Endodermal cell (in vitro differentiated cells): ENCODE data around the gene TTLL5. TPM values are rescaled to one million over a fixed set of nuclear protein-coding genes. Genes with fewer than 3 reads are reported as not detected.

Experiments used
- DNase-seq: peaks from one replicate; pipeline ENCODE4 v3.0.0-alpha.2; 2017
- H3K27ac ChIP-seq: 2 replicates; pipeline ENCODE4 v1.5.1; 2013; ENCODE audit warnings: mild to moderate bottlenecking, low read depth, low read length, moderate library complexity
- H3K27me3 ChIP-seq: 2 replicates; pipeline ENCODE4 v1.6.1; 2013; ENCODE audit warnings: mild to moderate bottlenecking, low read length, moderate library complexity; ENCODE audit not compliant: insufficient read depth, control insufficient read depth, poor library complexity, severe bottlenecking
- H3K36me3 ChIP-seq: 2 replicates; pipeline ENCODE4 v1.7.0; 2013; ENCODE audit warnings: mild to moderate bottlenecking, low read length, moderate library complexity; ENCODE audit not compliant: control insufficient read depth, insufficient read depth
- H3K4me1 ChIP-seq: one replicate; pipeline ENCODE4 v1.7.0; 2013; ENCODE audit warnings: low read length; ENCODE audit not compliant: control insufficient read depth, insufficient read depth
- H3K4me3 ChIP-seq: 2 replicates; pipeline ENCODE4 v1.5.1; 2013; ENCODE audit warnings: mild to moderate bottlenecking, low read length, moderate library complexity
- H3K9ac ChIP-seq: 2 replicates; pipeline ENCODE4 v1.6.1; 2013; ENCODE audit warnings: mild to moderate bottlenecking, low read length, moderate library complexity; ENCODE audit not compliant: poor library complexity, severe bottlenecking; ENCODE audit errors: extremely low read depth
- H3K9me3 ChIP-seq: 2 replicates; pipeline ENCODE4 v1.6.1; 2013; ENCODE audit warnings: mild to moderate bottlenecking, low read length, moderate library complexity; ENCODE audit not compliant: control insufficient read depth
- H3K27ac Mint-ChIP-seq: 2 replicates; pipeline ENCODE4 v1.8.0; 2020; ENCODE audit warnings: mixed read lengths
- H3K27me3 Mint-ChIP-seq: 2 replicates; pipeline ENCODE4 v1.8.0; 2021; ENCODE audit warnings: mild to moderate bottlenecking, mixed read lengths; ENCODE audit not compliant: insufficient read depth
- H3K36me3 Mint-ChIP-seq: 2 replicates; pipeline ENCODE4 v1.8.0; 2020; ENCODE audit warnings: low read depth, mixed read lengths
- H3K4me1 Mint-ChIP-seq: 2 replicates; pipeline ENCODE4 v1.8.0; 2020; ENCODE audit warnings: mixed read lengths
- H3K4me3 Mint-ChIP-seq: 2 replicates; pipeline ENCODE4 v1.8.0; 2020; ENCODE audit warnings: mild to moderate bottlenecking, moderate library complexity, mixed read lengths
- H3K9me3 Mint-ChIP-seq: 2 replicates; pipeline ENCODE4 v1.8.0; 2020; ENCODE audit warnings: mild to moderate bottlenecking, mixed read lengths
- CTCF ChIP-seq: fragments of 200-600 bp; sonication (generic); conservative IDR thresholded peaks from 2 replicates; pipeline ENCODE4 v1.5.0; 2021; ENCODE audit warnings: antibody characterized with exemption, mild to moderate bottlenecking
- WGBS, 2 experiments: methylation state at CpG; one replicate each; pipeline versions ENCODE4 v1.1.5 to v1.1.7; 2013; ENCODE audit warnings: missing lambda C conversion rate in 2 of 2, mixed read lengths in 1 of 2; ENCODE audit not compliant: insufficient coverage in 1 of 2, insufficient read length in 1 of 2; 5-methylcytosine and 5-hydroxymethylcytosine counted together
- total RNA-seq, 2 donors: library from RNA; stranded (reverse); fragmentation: NEBNext Ultra II Directional in 1 of 2; extraction: Animal tissue kit (Norgen Biotek cat#: 25700) in 1 of 2; gene quantifications; 2 replicates in 1 of 2; 3 replicates in 1 of 2; pipeline ENCODE4 v1.2.1, GENCODE V29; 2021

Gene TTLL5
- total RNA-seq, 2 donors from 2014 or later = 50.5 to 54.2 TPM

- H3K27ac Mint-ChIP-seq = no peak overlapping the region
- H3K4me3 ChIP-seq = no peak overlapping the region
- TF ChIP-seq CTCF = no peak
Observed at GRCh38 chr14:75825147-75825592, 164.1 kb downstream of the TTLL5 start.

GRCh38 chr14:75826599-75826998 lies 165.6 kb downstream of the TTLL5 start:
- Histone ChIP-seq H3K9me3 (no peaks in the 10 kb centered on the region), H3K27ac (no peak overlapping the region), H3K36me3 (peaks cover 4% of the 10 kb centered on the region), H3K4me3 (no peak overlapping the region), H3K27me3 (no peaks in the 10 kb centered on the region), H3K4me1 (no peaks in the 10 kb centered on the region), H3K9ac (no peak overlapping the region)
- 93 to 96% methylated on average over 3 of the region's 3 CpGs for WGBS, 2 experiments
- Mint-ChIP-seq H3K27me3 (no peaks in the 10 kb centered on the region), H3K4me1 (peaks cover 1% of the 10 kb centered on the region), H3K27ac (no peak overlapping the region), H3K36me3 (peaks cover 6% of the 10 kb centered on the region), H3K9me3 (no peaks in the 10 kb centered on the region), H3K4me3 (no peak overlapping the region)
- no peak for DNase-seq
- TF ChIP-seq CTCF = no peak

More at GRCh38 chr14:75825147-75825592, 164.1 kb downstream of the TTLL5 start:
- peaks cover 15% of the 10 kb centered on the region for H3K36me3 Mint-ChIP-seq
- H3K9me3 Mint-ChIP-seq = no peaks in the 10 kb centered on the region
- H3K4me1 Mint-ChIP-seq = no peaks in the 10 kb centered on the region
- no peak overlapping the region for H3K4me3 Mint-ChIP-seq
- no peak for DNase-seq
- H3K9ac ChIP-seq = no peak overlapping the region
- H3K27me3 Mint-ChIP-seq = no peaks in the 10 kb centered on the region
- H3K9me3 ChIP-seq = no peaks in the 10 kb centered on the region
- H3K27me3 ChIP-seq = no peaks in the 10 kb centered on the region
- no peak overlapping the region for H3K27ac ChIP-seq
- peaks cover 17% of the 10 kb centered on the region for H3K36me3 ChIP-seq
- 78 to 92% methylated on average over 2 of the region's 3 CpGs for WGBS, 2 experiments
- H3K4me1 ChIP-seq = no peaks in the 10 kb centered on the region

- WGBS, 2 experiments = 94% methylated on average over 3 of the region's 3 CpGs; no CpG with 5 or more reads in 1 of the 2 experiments
- Histone ChIP-seq H3K36me3 (peaks cover 4% of the 10 kb centered on the region), H3K4me3 (no peak overlapping the region), H3K9ac (no peak overlapping the region), H3K27ac (no peak overlapping the region), H3K4me1 (no peaks in the 10 kb centered on the region), H3K27me3 (no peaks in the 10 kb centered on the region), H3K9me3 (no peaks in the 10 kb centered on the region)
- no peak for TF ChIP-seq CTCF
- Mint-ChIP-seq H3K9me3 (no peaks in the 10 kb centered on the region), H3K4me3 (no peak overlapping the region), H3K36me3 (peaks cover 6% of the 10 kb centered on the region), H3K27ac (no peak overlapping the region), H3K4me1 (peaks cover 8% of the 10 kb centered on the region), H3K27me3 (no peaks in the 10 kb centered on the region)
- no peak for DNase-seq
Observed at GRCh38 chr14:75827331-75827730, 166.3 kb downstream of the TTLL5 start.
